GM23248 (cell line): ENCODE results near the gene TBC1D22A. TPM values are rescaled to one million over a fixed set of nuclear protein-coding genes. Genes with fewer than 3 reads are reported as not detected.
"Not testable (repeated sequence)": the region's sequence is repeated elsewhere in the genome, so short reads cannot be mapped to it uniquely, and the experiment has no call there.

Experiments used
- DNase-seq: peaks from one replicate; pipeline ENCODE4 v3.0.0-alpha.2; 2015
- H2AFZ ChIP-seq: fragments of 200-600 bp; sonication (generic); 2 replicates; pipeline ENCODE4 v1.6.1; 2016; ENCODE audit warnings: antibody characterized with exemption
- H3F3A ChIP-seq: fragments of 200-600 bp; sonication (generic); 2 replicates; pipeline ENCODE4 v1.6.1; 2016; ENCODE audit warnings: mild to moderate bottlenecking, antibody characterized with exemption, mixed run types; ENCODE audit not compliant: insufficient read depth
- H3K27ac ChIP-seq: fragments of 200-600 bp; sonication (generic); 2 replicates; pipeline ENCODE4 v1.5.1; 2016; ENCODE audit warnings: mild to moderate bottlenecking
- H3K27me3 ChIP-seq: fragments of 200-600 bp; sonication (generic); replicated peaks from 2 replicates; pipeline ENCODE4 v1.6.1; 2016; ENCODE audit warnings: mild to moderate bottlenecking; ENCODE audit not compliant: insufficient read depth
- H3K36me3 ChIP-seq: fragments of 200-600 bp; sonication (generic); 2 replicates; pipeline ENCODE4 v1.6.1; 2016; ENCODE audit warnings: low read depth, mild to moderate bottlenecking
- H3K4me1 ChIP-seq: fragments of 200-600 bp; sonication (generic); 2 replicates; pipeline ENCODE4 v1.6.1; 2016; ENCODE audit warnings: mild to moderate bottlenecking; ENCODE audit not compliant: insufficient read depth
- H3K4me2 ChIP-seq: fragments of 200-600 bp; sonication (generic); one replicate; pipeline ENCODE4 v1.6.1; 2016; ENCODE audit warnings: mild to moderate bottlenecking; ENCODE audit not compliant: unreplicated experiment
- H3K4me3 ChIP-seq: fragments of 200-600 bp; sonication (generic); 2 replicates; pipeline ENCODE4 v1.5.1; 2016; ENCODE audit warnings: mild to moderate bottlenecking
- H3K79me2 ChIP-seq: fragments of 200-600 bp; sonication (generic); 2 replicates; pipeline ENCODE4 v1.6.1; 2016; ENCODE audit warnings: mild to moderate bottlenecking; ENCODE audit not compliant: insufficient read depth
- H3K9ac ChIP-seq: fragments of 200-600 bp; sonication (generic); 2 replicates; pipeline ENCODE4 v1.6.1; 2016; ENCODE audit warnings: mild to moderate bottlenecking
- H3K9me2 ChIP-seq: fragments of 200-600 bp; sonication (generic); 2 replicates; pipeline ENCODE4 v1.6.1; 2016; ENCODE audit warnings: mixed run types, mild to moderate bottlenecking, moderate library complexity; ENCODE audit not compliant: insufficient read depth
- H3K9me3 ChIP-seq: fragments of 200-600 bp; sonication (generic); one replicate; pipeline ENCODE4 v1.6.1; 2017; ENCODE audit warnings: low read depth
- H4K20me1 ChIP-seq: fragments of 200-600 bp; sonication (generic); 2 replicates; pipeline ENCODE4 v1.6.0; 2016; ENCODE audit not compliant: insufficient read depth
- EZH2 ChIP-seq: fragments of 200-600 bp; sonication (generic); IDR thresholded peaks from 2 replicates; pipeline ENCODE4 v1.6.1; 2018; ENCODE audit warnings: antibody characterized with exemption, mild to moderate bottlenecking; ENCODE audit not compliant: insufficient read depth, poor library complexity, severe bottlenecking
- EZH2phosphoT487 ChIP-seq: fragments of 200-600 bp; sonication (generic); IDR thresholded peaks from 2 replicates; pipeline ENCODE4 v1.6.1; 2018; ENCODE audit warnings: antibody characterized with exemption, moderate library complexity, mild to moderate bottlenecking, low read depth; ENCODE audit not compliant: insufficient read depth
- whole genome bisulfite sequencing, 2 experiments: methylation state at CpG; one replicate each; pipeline ENCODE4 v1.1.6; 2015 to 2017; ENCODE audit warnings: low lambda C conversion rate in 2 of 2, low coverage in 1 of 2; ENCODE audit errors: missing lambda C conversion rate in 2 of 2; 5-methylcytosine and 5-hydroxymethylcytosine counted together
- in situ Hi-C: fragments of 300-500 bp; cut with MboI; formaldehyde crosslinking; loops from 2 replicates; pipeline ENCODE4 v1.15.0; 2020
- polyA plus RNA-seq: library from polyadenylated mRNA; unstranded; fragments of >200 nt; fragmentation: Nextera tagmentation; extraction: Ambion mirVana; gene quantifications from 2 replicates; pipeline ENCODE4 v1.2.1, GENCODE V29; 2016
- total RNA-seq: library from RNA; depleted of rRNA; stranded (reverse); fragments of >200 nt; shearing (Covaris generic); gene quantifications from 2 replicates; pipeline ENCODE4 v1.2.3, GENCODE V29; 2014

Gene TBC1D22A
- total and polyA plus RNA-seq, 2 experiments from 2014 or later, result 12.3 to 16.9 TPM

DNA sequence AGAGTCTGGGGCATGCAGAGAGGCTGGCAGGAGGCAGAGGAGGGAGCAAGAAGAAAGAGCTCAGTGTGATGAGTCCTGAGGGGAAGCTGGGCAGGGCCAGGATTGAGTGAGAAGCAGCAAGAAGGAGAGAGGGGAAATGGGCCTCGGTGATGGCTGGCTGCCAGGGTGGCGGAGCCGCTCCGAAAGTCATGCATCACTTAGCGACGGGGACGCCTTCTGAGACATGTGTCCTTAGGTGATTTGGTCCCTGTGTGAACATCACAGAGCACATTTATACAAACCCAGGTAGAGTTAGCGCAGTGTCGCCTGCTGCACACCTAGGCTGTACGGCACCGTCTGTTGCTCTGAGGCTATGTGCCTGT, 15.1 kb downstream of the TBC1D22A start:
- H3K4me2 ChIP-seq, result no peak overlapping the region
- H4K20me1 ChIP-seq, result 0 out of 2 replicates have a peak, but pooled peaks cover 5% of the 10 kb centered on the region
- H3K36me3 ChIP-seq, result no peaks in the 10 kb centered on the region
- no peak overlapping the region for H2AFZ ChIP-seq
- H3K27ac ChIP-seq, result no peak overlapping the region
- H3K9me2 ChIP-seq, result no peaks in the 10 kb centered on the region
- no peaks in the 10 kb centered on the region for H3K9me3 ChIP-seq
- in situ Hi-C loops, result no loop called here
- whole genome bisulfite sequencing, 2 experiments, result 87 to 92% methylated on average over 10 to 11 of the region's 11 CpGs
- no peaks in the 10 kb centered on the region for H3K27me3 ChIP-seq
- no peak for TF ChIP-seq EZH2
- no peak for TF ChIP-seq EZH2phosphoT487
- peaks cover 14% of the 10 kb centered on the region for H3K4me1 ChIP-seq
- H3K9ac ChIP-seq, result no peak overlapping the region
- H3K79me2 ChIP-seq, result peaks cover 93% of the 10 kb centered on the region
- H3K4me3 ChIP-seq, result no peak overlapping the region
- H3F3A ChIP-seq, result peaks cover 12% of the 10 kb centered on the region; the same call in 1 of the 2 replicates
- no peak for DNase-seq

GRCh38 chr22:46779023-46779422, 16.6 kb downstream of the TBC1D22A start:
- H3K4me3 ChIP-seq, result no peak overlapping the region
- H3K27me3 ChIP-seq, result no peaks in the 10 kb centered on the region
- TF ChIP-seq EZH2 (no peak), EZH2phosphoT487 (no peak)
- no peak overlapping the region for H3K9ac ChIP-seq
- in situ Hi-C loops, result no loop called here
- no peak overlapping the region for H3K4me2 ChIP-seq
- peaks cover 94% of the 10 kb centered on the region for H3K79me2 ChIP-seq
- H3K9me2 ChIP-seq, result no peaks in the 10 kb centered on the region
- H3F3A ChIP-seq, result peaks cover 6% of the 10 kb centered on the region; the same call in 1 of the 2 replicates
- no peak overlapping the region for H2AFZ ChIP-seq
- no peak overlapping the region for H3K27ac ChIP-seq
- 0 out of 2 replicates have a peak, but pooled peaks cover 12% of the 10 kb centered on the region for H4K20me1 ChIP-seq
- no peaks in the 10 kb centered on the region for H3K36me3 ChIP-seq
- 97 to 98% methylated on average over 4 of the region's 4 CpGs for WGBS, 2 experiments
- H3K4me1 ChIP-seq, result peaks cover 11% of the 10 kb centered on the region
- no peak for DNase-seq
- H3K9me3 ChIP-seq, result no peaks in the 10 kb centered on the region

DNA sequence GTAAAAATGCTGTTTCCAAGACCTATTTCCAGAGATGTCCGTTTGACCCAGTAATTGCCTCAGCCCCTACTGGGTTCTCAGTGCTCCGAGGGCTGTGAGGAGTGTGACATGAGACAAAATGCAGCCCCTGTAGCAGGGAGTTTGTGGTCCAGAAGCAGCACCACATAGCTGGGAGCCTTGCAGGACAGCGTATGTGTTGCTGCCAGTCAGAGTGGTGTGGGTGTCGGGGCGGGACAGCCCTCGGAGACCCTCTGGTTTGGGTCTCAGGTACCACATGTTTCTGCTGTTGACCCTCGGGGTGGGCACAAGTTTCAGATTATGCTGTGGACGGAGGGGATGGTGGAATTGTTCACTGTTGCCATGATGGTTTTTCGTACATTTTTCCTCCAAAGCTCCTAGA, 17.2 kb downstream of the TBC1D22A start:
- Histone ChIP-seq H3K27me3 (no peaks in the 10 kb centered on the region), H3K4me3 (no peak overlapping the region), H3K9me3 (no peaks in the 10 kb centered on the region), H3K36me3 (no peaks in the 10 kb centered on the region), H3K9me2 (no peaks in the 10 kb centered on the region), H3K4me1 (0 out of 2 replicates have a peak, but pooled peaks cover 5% of the 10 kb centered on the region), H3K27ac (no peak overlapping the region), H3K79me2 (peaks cover 94% of the 10 kb centered on the region), H3F3A (no peaks in the 10 kb centered on the region), H2AFZ (no peak overlapping the region), H4K20me1 (0 out of 2 replicates have a peak, but pooled peaks cover 12% of the 10 kb centered on the region), H3K4me2 (no peak overlapping the region), H3K9ac (no peak overlapping the region)
- TF ChIP-seq EZH2phosphoT487 (no peak), EZH2 (no peak)
- in situ Hi-C loops, result no loop called here
- 88 to 90% methylated on average over 9 of the region's 9 CpGs for WGBS, 2 experiments
- DNase-seq, result no peak

- no peaks in the 10 kb centered on the region for H3K36me3 ChIP-seq
- in situ Hi-C loops, result no loop called here
- no peak for TF ChIP-seq EZH2
- no peaks in the 10 kb centered on the region for H3K9me3 ChIP-seq
- H3K4me2 ChIP-seq, result no peak overlapping the region
- H3K27me3 ChIP-seq, result no peaks in the 10 kb centered on the region
- H3K9me2 ChIP-seq, result no peaks in the 10 kb centered on the region
- WGBS, 2 experiments, result 83 to 84% methylated on average over 9 of the region's 9 CpGs
- no peak for DNase-seq
- no peak overlapping the region for H3K4me3 ChIP-seq
- H3K27ac ChIP-seq, result no peak overlapping the region
- H2AFZ ChIP-seq, result no peak overlapping the region
- H3K9ac ChIP-seq, result no peak overlapping the region
- H3F3A ChIP-seq, result no peaks in the 10 kb centered on the region
- 0 out of 2 replicates have a peak, but pooled peaks cover 3% of the 10 kb centered on the region for H3K4me1 ChIP-seq
- peaks cover 94% of the 10 kb centered on the region for H3K79me2 ChIP-seq
- 0 out of 2 replicates have a peak, but pooled peaks cover 12% of the 10 kb centered on the region for H4K20me1 ChIP-seq
These were observed 18.0 kb downstream of the TBC1D22A start for GRCh38 chr22:46780453-46780852.

DNA sequence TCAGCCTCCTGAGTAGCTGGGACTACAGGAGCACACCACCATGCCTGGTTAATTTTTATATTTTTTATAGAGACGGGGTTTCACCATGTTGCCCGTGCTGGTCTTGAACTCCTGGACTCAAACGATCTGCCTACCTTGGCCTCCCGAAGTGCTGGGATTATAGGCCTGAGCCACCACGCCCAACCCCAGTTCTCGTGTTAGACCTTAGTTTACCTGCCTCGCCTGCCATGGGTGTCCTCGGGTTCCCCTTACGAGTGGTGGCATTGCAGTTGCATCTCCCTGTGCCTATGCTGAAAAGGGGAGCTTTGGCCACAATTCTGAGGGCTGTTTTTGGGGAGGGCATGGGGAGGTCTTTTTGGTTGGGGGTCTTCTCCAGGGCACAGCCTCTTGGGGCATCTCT, 18.8 kb downstream of the TBC1D22A start:
- 79 to 82% methylated on average over 9 of the region's 9 CpGs for whole genome bisulfite sequencing, 2 experiments
- TF ChIP-seq EZH2phosphoT487, result no peak
- no peak for TF ChIP-seq EZH2
- in situ Hi-C loops, result no loop called here

GRCh38 chr22:46782200-46782599, 19.8 kb downstream of the TBC1D22A start:
- in situ Hi-C loops, DNase-seq, H3K4me3 ChIP-seq, H3K36me3 ChIP-seq, H3K9me2 ChIP-seq, H2AFZ ChIP-seq, H3K27me3 ChIP-seq, H3K4me2 ChIP-seq, H3K9ac ChIP-seq, H3K9me3 ChIP-seq, H3F3A ChIP-seq, H3K4me1 ChIP-seq, H3K27ac ChIP-seq: not testable (repeated sequence)
- H4K20me1 ChIP-seq, result 0 out of 2 replicates have a peak, but pooled peaks cover 12% of the 10 kb centered on the region
- H3K79me2 ChIP-seq, result peaks cover 94% of the 10 kb centered on the region
- 93 to 97% methylated on average over 10 of the region's 10 CpGs for WGBS, 2 experiments

More for the DNA sequence above, 18.8 kb downstream of the TBC1D22A start:
- H3K9me3 ChIP-seq, result no peaks in the 10 kb centered on the region
- H3K27ac ChIP-seq, result no peak overlapping the region
- peaks cover 94% of the 10 kb centered on the region for H3K79me2 ChIP-seq
- H2AFZ ChIP-seq, result no peak overlapping the region
- H4K20me1 ChIP-seq, result 0 out of 2 replicates have a peak, but pooled peaks cover 12% of the 10 kb centered on the region
- peaks cover 3% of the 10 kb centered on the region; the same call in 1 of the 2 replicates for H3K36me3 ChIP-seq
- 0 out of 2 replicates have a peak, but pooled peaks cover 3% of the 10 kb centered on the region for H3K4me1 ChIP-seq
- H3K9me2 ChIP-seq, result no peaks in the 10 kb centered on the region
- H3K27me3 ChIP-seq, result no peaks in the 10 kb centered on the region
- H3K4me2 ChIP-seq, result no peak overlapping the region
- no peak overlapping the region for H3K9ac ChIP-seq
- DNase-seq, result no peak
- no peaks in the 10 kb centered on the region for H3F3A ChIP-seq
- H3K4me3 ChIP-seq, result no peak overlapping the region
